Measurements from ENCODE around the gene RCE1. TPM values are rescaled to one million over a fixed set of nuclear protein-coding genes. Genes with fewer than 3 reads are reported as not detected.

RCE1 gene
- total RNA-seq, 1 donor = 18.1 TPM

GRCh38 chr11:66845143-66845875 lies 2.1 kb downstream of the RCE1 start:
- H3K79me2 ChIP-seq (ENCODE audit: insufficient read depth, low read length) = peaks cover 54% of the 10 kb centered on the region
- H3K4me1 ChIP-seq (ENCODE audit: insufficient read depth, low read length) = peaks cover 21% of the 10 kb centered on the region
- no peaks in the 10 kb centered on the region for H3K27me3 ChIP-seq (ENCODE audit: insufficient read depth, low read length)
- no peak for TF ChIP-seq CTCF (IDR thresholded peaks at IDR 0.05; ENCODE audit: extremely low read depth, low read depth, low read length)
- no peaks in the 10 kb centered on the region for H3K9me3 ChIP-seq (ENCODE audit: low read depth, low read length)
- H3K4me2 ChIP-seq (ENCODE audit: insufficient read depth, low read length) = no peak overlapping the region
- peaks cover 27% of the 10 kb centered on the region for H3K36me3 ChIP-seq (ENCODE audit: insufficient read depth, low read length)
- H3K4me3 ChIP-seq (ENCODE audit: insufficient read depth, low read length) = no peak overlapping the region
- H3K27ac ChIP-seq (ENCODE audit: low read depth, low read length) = no peak overlapping the region
- H2AFZ ChIP-seq (ENCODE audit: low read length) = no peak overlapping the region
- DNase-seq (ENCODE audit: insufficient read length, low spot score, missing footprints) = peak; percentile 72
- H4K20me1 ChIP-seq (ENCODE audit: insufficient read depth, low read length) = peaks cover 30% of the 10 kb centered on the region

GRCh38 chr11:66845876-66846212 lies 2.6 kb downstream of the RCE1 start:
- DNase-seq (ENCODE audit: insufficient read length, low spot score, missing footprints) = peak; percentile 34
- H3K4me3 ChIP-seq (ENCODE audit: insufficient read depth, low read length) = no peak overlapping the region
- no peak overlapping the region for H3K27ac ChIP-seq (ENCODE audit: low read depth, low read length)
- H2AFZ ChIP-seq (ENCODE audit: low read length) = no peak overlapping the region
- H4K20me1 ChIP-seq (ENCODE audit: insufficient read depth, low read length) = peaks cover 26% of the 10 kb centered on the region
- H3K36me3 ChIP-seq (ENCODE audit: insufficient read depth, low read length) = peaks cover 27% of the 10 kb centered on the region
- no peak overlapping the region for H3K4me2 ChIP-seq (ENCODE audit: insufficient read depth, low read length)
- peaks cover 21% of the 10 kb centered on the region for H3K4me1 ChIP-seq (ENCODE audit: insufficient read depth, low read length)
- H3K27me3 ChIP-seq (ENCODE audit: insufficient read depth, low read length) = no peaks in the 10 kb centered on the region
- H3K79me2 ChIP-seq (ENCODE audit: insufficient read depth, low read length) = peaks cover 48% of the 10 kb centered on the region
- no peaks in the 10 kb centered on the region for H3K9me3 ChIP-seq (ENCODE audit: low read depth, low read length)
- TF ChIP-seq CTCF (IDR thresholded peaks at IDR 0.05; ENCODE audit: extremely low read depth, low read depth, low read length) = no peak

- DNase-seq (ENCODE audit: insufficient read length, low spot score, missing footprints) = peak; percentile 76
- H4K20me1 ChIP-seq (ENCODE audit: insufficient read depth, low read length) = peaks cover 21% of the 10 kb centered on the region
- H3K36me3 ChIP-seq (ENCODE audit: insufficient read depth, low read length) = peaks cover 27% of the 10 kb centered on the region
Observed at GRCh38 chr11:66846671-66847091, 3.4 kb downstream of the RCE1 start.

More at GRCh38 chr11:66846671-66847091, 3.4 kb downstream of the RCE1 start:
- peaks cover 42% of the 10 kb centered on the region for H3K79me2 ChIP-seq (ENCODE audit: insufficient read depth, low read length)
- H3K4me3 ChIP-seq (ENCODE audit: insufficient read depth, low read length) = no peak overlapping the region
- no peaks in the 10 kb centered on the region for H3K27me3 ChIP-seq (ENCODE audit: insufficient read depth, low read length)
- H3K9me3 ChIP-seq (ENCODE audit: low read depth, low read length) = no peaks in the 10 kb centered on the region
- peak overlapping the region; percentile 8 for H3K27ac ChIP-seq (ENCODE audit: low read depth, low read length)
- TF ChIP-seq CTCF (IDR thresholded peaks at IDR 0.05; ENCODE audit: extremely low read depth, low read depth, low read length) = no peak
- H3K4me2 ChIP-seq (ENCODE audit: insufficient read depth, low read length) = no peak overlapping the region
- H3K4me1 ChIP-seq (ENCODE audit: insufficient read depth, low read length) = peaks cover 17% of the 10 kb centered on the region
- no peak overlapping the region for H2AFZ ChIP-seq (ENCODE audit: low read length)
